Mononuclear cell (primary cell): ENCODE measurements around the gene LBR. TPM values are rescaled to one million over a fixed set of nuclear protein-coding genes. Genes with fewer than 3 reads are reported as not detected.
"Not testable (repeated sequence)": the region's sequence is repeated elsewhere in the genome, so short reads cannot be mapped to it uniquely, and the experiment has no call there.

Experiments
- H3K27me3 ChIP-seq: 2 replicates; pipeline ENCODE4 v1.6.0; 2011; ENCODE audit warnings: low read length, control low read depth; ENCODE audit not compliant: insufficient read depth
- H3K4me1 ChIP-seq: 2 replicates; pipeline ENCODE4 v1.5.1; 2011; ENCODE audit warnings: mild to moderate bottlenecking, low read length, control low read depth; ENCODE audit not compliant: insufficient read depth
- H3K4me3 ChIP-seq: 2 replicates; pipeline ENCODE4 v1.5.1; 2011; ENCODE audit warnings: mild to moderate bottlenecking, low read length, moderate library complexity
- H3K9me3 ChIP-seq: 2 replicates; pipeline ENCODE4 v1.5.1; 2011; ENCODE audit warnings: low read depth, mild to moderate bottlenecking, control low read depth, low read length
- total RNA-seq: library from RNA; depleted of rRNA; stranded (reverse); fragments of >200 nt; gene quantifications from one replicate; pipeline ENCODE4 v1.2.3, GENCODE V29; 2012

LBR gene
- total RNA-seq, 1 donor: 61.4 TPM

DNA sequence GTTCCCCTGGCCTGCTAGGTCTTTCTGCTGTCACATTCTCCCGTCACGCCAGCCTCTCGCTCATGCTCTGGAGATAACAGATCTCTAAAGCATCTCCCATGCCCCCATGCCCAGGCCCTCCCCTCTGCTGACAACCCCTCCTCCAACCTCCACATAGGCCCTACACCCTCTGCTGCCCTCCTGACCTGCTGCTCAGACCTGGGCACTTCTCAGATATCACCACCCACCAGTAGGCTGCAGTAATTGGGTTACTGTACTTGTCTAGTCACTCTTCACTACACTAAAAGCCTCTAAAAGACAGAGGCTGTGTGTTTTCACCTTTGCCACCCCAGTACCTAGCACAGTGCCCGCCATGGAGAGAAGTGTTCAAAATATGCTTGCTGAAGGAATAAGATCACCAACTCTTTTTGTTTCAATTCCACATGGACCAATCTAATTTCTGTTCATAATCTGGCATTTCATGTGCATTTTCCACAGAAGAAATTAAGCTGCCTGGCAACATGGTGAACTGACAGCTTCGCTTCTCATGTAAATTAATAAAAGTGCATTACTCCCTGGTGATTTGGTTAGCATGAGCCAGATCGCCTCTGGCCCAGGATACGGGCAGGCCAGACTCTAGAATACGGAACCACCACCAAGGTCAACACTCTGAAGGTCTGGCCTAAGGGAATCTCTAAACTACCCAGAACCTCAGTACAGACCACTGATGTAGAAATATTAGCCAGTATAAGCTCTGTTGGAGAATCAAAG is 20.7 kb downstream of the LBR start:
- H3K4me3 ChIP-seq: no peak overlapping the region
- H3K4me1 ChIP-seq: no peaks in the 10 kb centered on the region
- H3K27me3 ChIP-seq: no peaks in the 10 kb centered on the region
- H3K9me3 ChIP-seq: no peaks in the 10 kb centered on the region

DNA sequence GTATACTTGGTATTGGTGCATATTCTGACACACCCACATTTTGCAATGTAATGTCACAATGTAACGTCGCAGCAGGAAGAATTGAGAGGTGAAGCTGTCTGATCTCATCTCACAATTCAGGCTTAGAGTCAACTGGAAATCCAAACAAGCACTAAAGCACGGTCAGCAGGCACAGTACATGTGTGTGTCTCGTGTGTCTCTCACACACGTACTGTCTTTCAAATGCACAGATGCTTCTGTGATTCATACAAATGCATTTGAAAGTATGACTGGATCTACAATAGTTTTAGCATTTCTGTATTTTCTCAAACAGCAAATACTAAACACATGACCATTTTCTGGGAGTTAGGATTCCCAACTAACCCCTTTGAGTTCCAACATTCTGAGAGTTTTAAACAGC is 26.9 kb downstream of the LBR start:
- no peaks in the 10 kb centered on the region for H3K9me3 ChIP-seq
- no peaks in the 10 kb centered on the region for H3K4me1 ChIP-seq
- no peaks in the 10 kb centered on the region for H3K27me3 ChIP-seq
- H3K4me3 ChIP-seq: no peak overlapping the region

GRCh38 chr1:225396357-225396756 is 31.5 kb downstream of the LBR start:
- no peak overlapping the region for H3K4me3 ChIP-seq
- H3K27me3 ChIP-seq: no peaks in the 10 kb centered on the region
- H3K4me1 ChIP-seq: no peaks in the 10 kb centered on the region
- H3K9me3 ChIP-seq: no peaks in the 10 kb centered on the region

DNA sequence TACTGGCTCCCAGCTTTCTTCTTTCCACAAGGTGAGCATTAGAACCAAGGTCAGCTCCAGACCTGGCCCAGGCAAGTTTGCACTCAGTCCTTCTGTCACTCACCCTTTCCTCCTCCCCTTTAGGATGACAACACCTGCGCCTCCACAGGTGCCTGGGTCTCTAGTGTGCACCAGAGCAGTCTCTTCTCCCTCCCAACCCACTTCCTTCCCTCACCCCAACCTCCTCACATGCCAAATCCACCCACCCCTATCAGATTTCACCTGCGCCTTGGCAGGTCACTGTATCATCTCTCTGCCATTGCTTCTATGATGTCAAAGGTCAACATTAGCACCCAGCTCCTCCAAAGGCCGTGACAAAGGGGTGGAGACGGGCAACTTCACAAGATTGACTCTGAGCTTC is 38.0 kb downstream of the LBR start:
- Histone ChIP-seq H3K4me1 (no peaks in the 10 kb centered on the region), H3K4me3 (no peak overlapping the region), H3K9me3 (no peaks in the 10 kb centered on the region), H3K27me3 (no peaks in the 10 kb centered on the region)

DNA sequence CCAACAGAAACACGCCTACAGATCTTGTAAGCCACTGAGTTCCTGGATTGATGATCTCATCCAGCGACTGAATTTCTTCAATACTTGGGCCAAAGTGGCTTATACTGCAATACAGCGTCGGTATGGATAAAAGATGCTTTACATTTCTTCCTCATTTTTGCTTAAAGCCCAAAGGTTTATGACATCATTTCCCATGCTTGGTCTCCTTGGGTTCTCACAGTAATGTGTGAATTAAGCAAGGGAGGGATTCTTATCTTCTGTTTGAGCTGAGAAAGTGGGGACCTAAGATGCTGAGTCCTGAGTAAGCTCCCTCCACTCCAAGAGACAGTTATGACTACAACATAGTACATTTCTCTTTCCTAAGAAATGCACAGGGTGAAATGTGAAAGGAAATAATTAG is 39.5 kb downstream of the LBR start:
- Histone ChIP-seq H3K4me3 (no peak overlapping the region), H3K4me1 (no peaks in the 10 kb centered on the region), H3K9me3 (no peaks in the 10 kb centered on the region), H3K27me3 (no peaks in the 10 kb centered on the region)

GRCh38 chr1:225386860-225387259 is 41.0 kb downstream of the LBR start:
- H3K4me1 ChIP-seq, H3K27me3 ChIP-seq, H3K4me3 ChIP-seq, H3K9me3 ChIP-seq: not testable (repeated sequence)

DNA sequence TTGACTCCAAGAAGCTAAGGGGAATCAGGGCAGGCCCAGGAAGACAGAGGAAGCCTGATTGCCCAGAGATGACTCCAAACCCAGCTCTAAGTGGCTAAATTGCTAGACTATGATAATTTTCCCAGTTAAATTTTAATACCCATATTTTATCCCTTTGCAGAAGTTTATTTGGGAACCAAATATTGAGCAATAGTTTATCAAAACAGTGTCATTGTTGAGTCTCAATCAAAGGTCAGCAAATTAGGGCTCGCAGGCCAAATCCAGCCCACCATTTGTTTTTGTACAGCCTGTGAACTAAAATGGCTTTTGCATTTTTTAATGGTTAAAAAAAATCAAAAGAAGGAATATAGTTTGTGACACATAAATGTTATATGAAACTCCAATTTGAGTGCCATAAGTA is 47.1 kb downstream of the LBR start:
- Histone ChIP-seq H3K9me3 (no peaks in the 10 kb centered on the region), H3K27me3 (no peaks in the 10 kb centered on the region), H3K4me1 (no peaks in the 10 kb centered on the region), H3K4me3 (no peak overlapping the region)

- H3K27me3 ChIP-seq: no peaks in the 10 kb centered on the region
- no peak overlapping the region for H3K4me3 ChIP-seq
- no peaks in the 10 kb centered on the region for H3K9me3 ChIP-seq
- H3K4me1 ChIP-seq: no peaks in the 10 kb centered on the region
These were observed 49.0 kb downstream of the LBR start for GRCh38 chr1:225378880-225379279.

- no peak overlapping the region for H3K4me3 ChIP-seq
- no peaks in the 10 kb centered on the region for H3K27me3 ChIP-seq
- H3K9me3 ChIP-seq: no peaks in the 10 kb centered on the region
- H3K4me1 ChIP-seq: no peaks in the 10 kb centered on the region
These were observed 52.8 kb downstream of the LBR start for GRCh38 chr1:225374996-225375395.

- Histone ChIP-seq H3K27me3 (no peaks in the 10 kb centered on the region), H3K4me1 (no peaks in the 10 kb centered on the region), H3K4me3 (no peak overlapping the region), H3K9me3 (no peaks in the 10 kb centered on the region)
These were observed 54.7 kb downstream of the LBR start for GRCh38 chr1:225373155-225373554.

- H3K9me3 ChIP-seq: no peaks in the 10 kb centered on the region
- H3K27me3 ChIP-seq: no peaks in the 10 kb centered on the region
- no peak overlapping the region for H3K4me3 ChIP-seq
- no peaks in the 10 kb centered on the region for H3K4me1 ChIP-seq
These were observed 56.4 kb downstream of the LBR start for GRCh38 chr1:225371366-225372010.

DNA sequence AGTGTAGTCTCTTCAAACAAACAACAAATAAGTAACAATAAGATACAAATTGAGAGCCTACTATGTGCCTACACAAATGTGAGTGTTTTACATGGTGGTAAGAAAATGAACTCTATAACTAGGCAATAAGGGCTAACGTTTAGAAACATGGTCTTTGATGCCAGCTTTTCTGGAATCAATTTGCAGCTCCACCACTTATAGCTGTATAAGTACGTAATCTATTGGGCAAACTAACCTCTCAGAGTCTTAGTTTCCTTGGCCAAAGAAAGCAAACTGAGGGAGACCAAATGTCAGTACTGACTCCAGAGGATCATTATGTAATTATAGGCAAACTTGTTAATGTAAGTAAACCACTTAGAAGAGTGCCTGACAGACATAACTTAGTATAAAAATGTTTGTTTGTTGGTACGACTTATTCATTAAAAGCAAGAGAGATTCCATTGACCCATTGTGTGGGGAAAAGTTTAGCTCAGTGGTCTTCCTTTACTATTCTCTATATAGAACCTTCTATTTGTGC is 59.7 kb downstream of the LBR start:
- Histone ChIP-seq H3K4me3 (no peak overlapping the region), H3K9me3 (no peaks in the 10 kb centered on the region), H3K4me1 (no peaks in the 10 kb centered on the region), H3K27me3 (no peaks in the 10 kb centered on the region)

DNA sequence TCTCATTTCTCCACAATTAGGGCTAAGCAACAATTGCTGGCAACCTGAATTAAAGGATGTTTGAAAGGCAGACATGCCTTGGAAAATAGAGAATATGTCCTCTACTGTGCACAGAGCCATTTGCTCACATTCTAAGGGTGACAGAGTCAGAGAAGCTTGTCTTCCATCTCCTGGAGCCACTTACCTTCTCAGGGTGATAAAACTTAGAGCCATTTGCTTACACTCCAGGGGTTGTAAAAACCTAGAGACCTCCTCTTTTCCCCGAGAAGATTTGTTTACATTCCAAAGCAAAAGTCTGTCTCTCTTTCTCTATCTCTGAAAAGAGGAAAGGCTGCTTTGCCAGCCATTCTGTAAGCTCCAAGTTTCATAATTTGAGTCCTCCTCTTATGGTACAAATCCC is 61.3 kb downstream of the LBR start:
- Histone ChIP-seq H3K4me1 (no peaks in the 10 kb centered on the region), H3K9me3 (no peaks in the 10 kb centered on the region), H3K27me3 (no peaks in the 10 kb centered on the region), H3K4me3 (no peak overlapping the region)

DNA sequence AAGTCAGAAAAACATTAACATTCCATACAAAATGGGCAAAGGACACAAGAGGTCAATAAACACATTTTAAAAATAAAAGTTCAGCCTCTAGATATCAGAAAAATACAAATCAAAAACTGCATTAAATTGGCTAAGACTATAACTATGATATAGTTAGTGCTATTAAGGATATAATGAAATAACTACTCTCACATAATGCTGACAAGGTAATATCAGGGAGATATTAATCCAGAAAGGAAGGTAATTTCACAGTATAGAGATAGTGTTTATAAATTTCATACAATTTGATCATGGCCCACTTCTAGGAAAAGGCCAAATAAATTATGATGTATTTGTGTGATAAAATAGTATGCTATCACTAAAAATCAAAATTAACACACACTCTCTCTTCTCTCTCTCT is 61.8 kb downstream of the LBR start:
- Histone ChIP-seq H3K9me3 (no peaks in the 10 kb centered on the region), H3K27me3 (no peaks in the 10 kb centered on the region), H3K4me1 (no peaks in the 10 kb centered on the region), H3K4me3 (no peak overlapping the region)

GRCh38 chr1:225364439-225364838 is 63.4 kb downstream of the LBR start:
- no peak overlapping the region for H3K4me3 ChIP-seq
- H3K27me3 ChIP-seq: no peaks in the 10 kb centered on the region
- no peaks in the 10 kb centered on the region for H3K4me1 ChIP-seq
- no peaks in the 10 kb centered on the region for H3K9me3 ChIP-seq

DNA sequence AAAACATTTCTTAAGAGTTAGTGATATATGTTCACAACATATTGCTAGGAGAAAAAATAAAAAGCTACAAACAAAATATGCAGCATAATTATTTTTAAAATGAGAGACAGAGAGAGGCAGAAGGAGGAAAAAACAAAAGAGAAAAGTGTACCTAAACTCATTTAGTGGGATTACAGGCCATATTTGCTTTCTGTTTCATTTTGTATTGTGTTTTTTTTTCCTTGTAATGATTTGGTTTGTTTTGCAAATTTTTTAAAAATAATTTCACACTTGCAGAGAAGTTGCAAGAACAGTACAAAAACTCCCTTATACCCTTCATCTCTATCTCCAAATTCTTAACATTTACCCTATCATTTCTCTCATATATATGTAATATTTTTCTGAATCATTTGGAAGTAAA is 65.0 kb downstream of the LBR start:
- no peaks in the 10 kb centered on the region for H3K4me1 ChIP-seq
- H3K4me3 ChIP-seq: no peak overlapping the region
- H3K27me3 ChIP-seq: no peaks in the 10 kb centered on the region
- no peaks in the 10 kb centered on the region for H3K9me3 ChIP-seq
